ENCODE measurements around the gene HCFC1R1.

The HCFC1R1 gene

DNA sequence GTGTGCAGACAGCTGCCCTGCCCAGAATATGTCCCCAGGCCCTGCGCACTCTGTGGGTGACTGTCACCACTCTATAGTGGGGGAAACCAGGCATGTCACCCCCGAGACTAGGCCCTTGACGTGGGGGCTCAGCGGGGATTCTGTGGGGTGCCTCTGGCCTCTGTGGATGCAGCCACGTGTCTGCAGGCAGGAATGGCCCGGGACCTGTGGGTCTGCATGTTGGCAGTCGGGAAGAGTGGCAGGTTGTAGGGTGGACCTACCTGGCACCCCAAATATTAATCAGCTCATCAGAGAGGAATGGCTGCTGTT is 42.7 kb upstream of the HCFC1R1 start:
- Histone ChIP-seq H3K9me3 (ENCODE audit: insufficient read depth, low read length, severe bottlenecking) (no peaks in the 10 kb centered on the region), H3K27me3 (ENCODE audit: insufficient read depth, low read length, poor library complexity) (no peaks in the 10 kb centered on the region), H3K27ac (ENCODE audit: low read length) (peak overlapping the region; percentile 92), H3K4me2 (ENCODE audit: insufficient read depth, low read length) (peak overlapping the region; percentile 85), H3K9ac (ENCODE audit: low read depth, low read length) (peak overlapping the region; percentile 66), H3K79me2 (ENCODE audit: insufficient read depth, low read length) (peaks cover 43% of the 10 kb centered on the region), H4K20me1 (ENCODE audit: insufficient read depth, low read length) (peaks cover 5% of the 10 kb centered on the region; the same call in 1 of the 2 replicates), H3K4me3 (ENCODE audit: low read depth in 1 of 2, low read length in 2 of 2) (peak overlapping the region; percentile 41 to 93), H3K4me1 (ENCODE audit: insufficient read depth, low read length) (peaks cover 68% of the 10 kb centered on the region), H2AFZ (ENCODE audit: low read depth, low read length) (peak overlapping the region; percentile 10; the same call in 1 of the 2 replicates), H3K36me3 (ENCODE audit: insufficient read depth, low read length) (peaks cover 42% of the 10 kb centered on the region)
- DNase-seq: no peak
- TF ChIP-seq, protein P1, sequence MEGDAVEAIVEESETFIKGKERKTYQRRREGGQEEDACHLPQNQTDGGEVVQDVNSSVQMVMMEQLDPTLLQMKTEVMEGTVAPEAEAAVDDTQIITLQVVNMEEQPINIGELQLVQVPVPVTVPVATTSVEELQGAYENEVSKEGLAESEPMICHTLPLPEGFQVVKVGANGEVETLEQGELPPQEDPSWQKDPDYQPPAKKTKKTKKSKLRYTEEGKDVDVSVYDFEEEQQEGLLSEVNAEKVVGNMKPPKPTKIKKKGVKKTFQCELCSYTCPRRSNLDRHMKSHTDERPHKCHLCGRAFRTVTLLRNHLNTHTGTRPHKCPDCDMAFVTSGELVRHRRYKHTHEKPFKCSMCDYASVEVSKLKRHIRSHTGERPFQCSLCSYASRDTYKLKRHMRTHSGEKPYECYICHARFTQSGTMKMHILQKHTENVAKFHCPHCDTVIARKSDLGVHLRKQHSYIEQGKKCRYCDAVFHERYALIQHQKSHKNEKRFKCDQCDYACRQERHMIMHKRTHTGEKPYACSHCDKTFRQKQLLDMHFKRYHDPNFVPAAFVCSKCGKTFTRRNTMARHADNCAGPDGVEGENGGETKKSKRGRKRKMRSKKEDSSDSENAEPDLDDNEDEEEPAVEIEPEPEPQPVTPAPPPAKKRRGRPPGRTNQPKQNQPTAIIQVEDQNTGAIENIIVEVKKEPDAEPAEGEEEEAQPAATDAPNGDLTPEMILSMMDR (IDR thresholded peaks at IDR 0.05; ENCODE audit: borderline replicate concordance, extremely low read depth, low read length, poor library complexity, severe bottlenecking): no peak
- TF ChIP-seq EZH2 (IDR thresholded peaks at IDR 0.05; ENCODE audit: borderline replicate concordance, low read depth, low read length, severe bottlenecking): no peak
- peak; percentile 29; the same call in 2 of the 3 replicates for ATAC-seq (ENCODE audit: insufficient read depth, low read depth)

DNA sequence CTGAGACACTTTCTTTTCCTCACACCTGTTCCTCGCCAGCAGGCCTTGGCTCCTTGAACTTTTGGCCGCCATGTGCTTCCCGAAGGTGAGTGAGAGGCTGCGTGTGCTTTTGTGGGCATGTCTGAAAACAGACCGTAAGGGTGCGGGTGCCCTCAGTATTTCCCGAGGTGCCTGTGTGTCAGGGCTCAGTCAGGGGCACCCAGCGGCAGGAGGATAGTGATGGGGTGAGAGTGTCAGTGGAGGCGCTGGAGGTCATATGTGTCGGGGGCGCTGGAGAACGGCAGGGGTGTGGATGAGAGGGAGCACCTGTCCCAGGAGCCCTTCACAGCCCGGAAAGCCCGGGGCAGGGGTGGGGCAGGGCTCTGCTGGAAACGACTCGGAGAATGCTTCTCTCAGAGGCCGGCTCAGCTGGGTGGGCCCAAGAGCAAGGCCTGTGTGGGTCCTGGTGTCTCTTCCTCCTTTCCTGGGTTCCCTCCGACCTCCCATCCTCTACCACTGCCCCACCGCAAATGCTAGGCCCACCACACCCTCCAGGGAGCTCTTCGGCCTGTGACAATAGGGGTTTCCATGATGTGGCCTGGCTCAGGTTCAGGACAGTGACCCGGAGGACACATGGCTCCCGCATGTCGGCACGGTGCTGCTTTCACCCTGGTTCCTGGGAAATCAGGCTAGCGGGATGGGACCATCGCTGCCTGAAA is 42.1 kb upstream of the HCFC1R1 start:
- H2AFZ ChIP-seq (ENCODE audit: low read depth, low read length): peak overlapping the region; percentile 57; the same call in 1 of the 2 replicates
- H3K4me3 ChIP-seq (ENCODE audit: low read depth in 1 of 2, low read length in 2 of 2): peak overlapping the region; percentile 41 to 93
- TF ChIP-seq, protein P1 (IDR thresholded peaks at IDR 0.05; ENCODE audit: borderline replicate concordance, extremely low read depth, low read length, poor library complexity, severe bottlenecking): no peak
- TF ChIP-seq EZH2 (IDR thresholded peaks at IDR 0.05; ENCODE audit: borderline replicate concordance, low read depth, low read length, severe bottlenecking): no peak
- H3K9ac ChIP-seq (ENCODE audit: low read depth, low read length): peak overlapping the region; percentile 66
- no peaks in the 10 kb centered on the region for H3K9me3 ChIP-seq (ENCODE audit: insufficient read depth, low read length, severe bottlenecking)
- DNase-seq (peak; percentile 48), ATAC-seq (ENCODE audit: insufficient read depth, low read depth) (peak; percentile 57)
- H3K79me2 ChIP-seq (ENCODE audit: insufficient read depth, low read length): peaks cover 43% of the 10 kb centered on the region
- H4K20me1 ChIP-seq (ENCODE audit: insufficient read depth, low read length): peaks cover 5% of the 10 kb centered on the region; the same call in 1 of the 2 replicates
- H3K4me2 ChIP-seq (ENCODE audit: insufficient read depth, low read length): peak overlapping the region; percentile 85
- H3K36me3 ChIP-seq (ENCODE audit: insufficient read depth, low read length): peaks cover 42% of the 10 kb centered on the region
- peaks cover 63% of the 10 kb centered on the region for H3K4me1 ChIP-seq (ENCODE audit: insufficient read depth, low read length)
- H3K27me3 ChIP-seq (ENCODE audit: insufficient read depth, low read length, poor library complexity): no peaks in the 10 kb centered on the region
- peak overlapping the region; percentile 92 for H3K27ac ChIP-seq (ENCODE audit: low read length)

DNA sequence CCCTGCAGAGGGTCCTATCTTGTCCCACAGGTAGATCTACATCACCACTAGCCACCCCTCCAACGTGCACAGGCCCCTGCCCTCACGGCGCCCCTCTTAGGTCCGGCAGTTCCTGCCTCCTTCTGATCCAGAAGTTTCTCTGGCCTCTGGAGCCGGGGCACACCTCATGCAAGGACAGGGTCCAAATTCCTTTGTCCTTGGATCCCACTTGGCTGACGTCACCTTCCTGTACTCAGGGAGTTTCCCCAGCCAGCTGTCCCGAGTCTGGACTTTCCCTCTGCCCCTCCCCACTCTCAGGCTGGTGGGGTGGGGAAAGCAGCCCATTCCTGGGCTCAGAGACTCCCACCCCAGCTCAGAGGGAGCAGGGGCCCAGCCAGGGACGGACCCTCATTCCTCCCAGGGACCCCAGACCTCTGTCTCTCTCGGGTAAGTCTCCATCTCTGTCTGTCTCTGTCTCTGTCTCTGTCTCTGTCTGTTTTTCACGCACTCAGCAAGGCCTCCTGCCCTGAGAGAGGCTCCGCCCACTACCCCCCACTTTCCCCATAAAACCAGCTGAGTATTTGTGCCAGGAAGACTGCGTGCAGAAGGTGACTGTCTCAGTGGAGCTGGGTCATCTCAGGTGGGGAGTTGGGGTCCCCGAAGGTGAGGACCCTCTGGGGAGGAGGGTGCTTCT is 41.5 kb upstream of the HCFC1R1 start, which contains the start of gene IL32:
Gene IL32, plus strand, starts transcription at position 572 of the 673 bp plus-strand sequence. CDS start 172 bp downstream, outside the sequence.
- Histone ChIP-seq H3K4me1 (ENCODE audit: insufficient read depth, low read length) (peaks cover 59% of the 10 kb centered on the region), H4K20me1 (ENCODE audit: insufficient read depth, low read length) (peaks cover 5% of the 10 kb centered on the region; the same call in 1 of the 2 replicates), H3K9me3 (ENCODE audit: insufficient read depth, low read length, severe bottlenecking) (no peaks in the 10 kb centered on the region), H3K27me3 (ENCODE audit: insufficient read depth, low read length, poor library complexity) (no peaks in the 10 kb centered on the region), H2AFZ (ENCODE audit: low read depth, low read length) (peak within 1 kb of the TSS; percentile 57), H3K36me3 (ENCODE audit: insufficient read depth, low read length) (peaks cover 42% of the 10 kb centered on the region), H3K4me2 (ENCODE audit: insufficient read depth, low read length) (peak within 1 kb of the TSS; percentile 85), H3K9ac (ENCODE audit: low read depth, low read length) (peak within 1 kb of the TSS; percentile 66), H3K79me2 (ENCODE audit: insufficient read depth, low read length) (peaks cover 43% of the 10 kb centered on the region), H3K4me3 (ENCODE audit: low read depth in 1 of 2, low read length in 2 of 2) (peak within 1 kb of the TSS; percentile 41 to 93), H3K27ac (ENCODE audit: low read length) (peak within 1 kb of the TSS; percentile 92)
- no peak for TF ChIP-seq EZH2 (IDR thresholded peaks at IDR 0.05; ENCODE audit: borderline replicate concordance, low read depth, low read length, severe bottlenecking)
- TF ChIP-seq, protein P1 (IDR thresholded peaks at IDR 0.05; ENCODE audit: borderline replicate concordance, extremely low read depth, low read length, poor library complexity, severe bottlenecking): no peak
- ATAC-seq (ENCODE audit: insufficient read depth, low read depth): peak; percentile 57
- peak; percentile 67 for DNase-seq
